Measurements from ENCODE around the gene OR56A3.

DNA sequence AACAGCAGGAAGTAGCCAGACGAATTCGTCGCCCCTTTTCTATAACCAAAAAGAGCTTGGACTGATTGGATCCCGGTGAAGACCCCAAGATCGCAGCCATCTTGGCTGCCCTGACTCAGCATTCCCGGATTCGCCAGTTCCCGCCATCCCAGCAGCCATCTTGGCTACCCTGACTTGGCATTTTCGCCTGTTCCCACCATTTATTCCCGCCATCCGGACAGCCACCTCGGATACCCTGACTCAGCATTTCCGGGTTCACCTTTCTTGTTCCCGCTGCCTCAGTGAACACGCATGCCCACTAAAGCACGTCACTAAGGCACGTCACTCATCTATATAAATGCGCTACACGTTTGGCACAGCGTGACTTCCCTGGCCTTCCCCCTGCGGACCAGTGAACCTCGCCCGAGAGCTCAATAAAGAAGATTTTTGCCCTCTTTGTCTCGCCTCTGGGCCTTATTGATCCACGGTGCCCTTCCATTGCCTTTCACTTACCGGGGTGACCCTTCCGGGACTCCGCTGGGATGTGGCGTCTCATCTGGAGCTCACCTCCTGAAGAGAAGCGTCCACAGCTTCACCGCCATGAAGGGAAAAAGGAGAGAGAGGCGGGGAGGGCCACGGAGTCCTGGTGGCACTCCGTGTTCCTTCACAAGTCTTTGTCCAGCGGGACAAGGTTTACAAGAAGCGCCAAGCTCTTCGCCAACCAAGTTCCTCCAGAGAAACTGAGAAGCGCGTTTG, 4.0 kb upstream of the OR56A3 start:
- TF ChIP-seq POLR2AphosphoS5 (IDR thresholded peaks at IDR 0.05; ENCODE audit: low read depth) = no peak
- no peak for TF ChIP-seq GABPA (IDR thresholded peaks at IDR 0.05; ENCODE audit: low read depth)
- TF ChIP-seq, protein P1, sequence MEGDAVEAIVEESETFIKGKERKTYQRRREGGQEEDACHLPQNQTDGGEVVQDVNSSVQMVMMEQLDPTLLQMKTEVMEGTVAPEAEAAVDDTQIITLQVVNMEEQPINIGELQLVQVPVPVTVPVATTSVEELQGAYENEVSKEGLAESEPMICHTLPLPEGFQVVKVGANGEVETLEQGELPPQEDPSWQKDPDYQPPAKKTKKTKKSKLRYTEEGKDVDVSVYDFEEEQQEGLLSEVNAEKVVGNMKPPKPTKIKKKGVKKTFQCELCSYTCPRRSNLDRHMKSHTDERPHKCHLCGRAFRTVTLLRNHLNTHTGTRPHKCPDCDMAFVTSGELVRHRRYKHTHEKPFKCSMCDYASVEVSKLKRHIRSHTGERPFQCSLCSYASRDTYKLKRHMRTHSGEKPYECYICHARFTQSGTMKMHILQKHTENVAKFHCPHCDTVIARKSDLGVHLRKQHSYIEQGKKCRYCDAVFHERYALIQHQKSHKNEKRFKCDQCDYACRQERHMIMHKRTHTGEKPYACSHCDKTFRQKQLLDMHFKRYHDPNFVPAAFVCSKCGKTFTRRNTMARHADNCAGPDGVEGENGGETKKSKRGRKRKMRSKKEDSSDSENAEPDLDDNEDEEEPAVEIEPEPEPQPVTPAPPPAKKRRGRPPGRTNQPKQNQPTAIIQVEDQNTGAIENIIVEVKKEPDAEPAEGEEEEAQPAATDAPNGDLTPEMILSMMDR (IDR thresholded peaks at IDR 0.05; ENCODE audit: insufficient read depth, low read length) = no peak

All from HL-60 (cell line).